Measurements from ENCODE around the gene FAM174A.

Gene FAM174A

GRCh38 chr5:100577506-100577905, 42.3 kb downstream of the FAM174A start:
- Histone ChIP-seq H2BK15ac (replicated peaks; ENCODE audit: low read depth) (no peak overlapping the region), H3K27me3 (ENCODE audit: insufficient read depth, low read length, poor library complexity) (no peaks in the 10 kb centered on the region), H3K4me3 (ENCODE audit: low read length) (no peak overlapping the region), H3K9ac (ENCODE audit: low read length) (no peak overlapping the region), H3K79me2 (ENCODE audit: control insufficient read depth, insufficient read depth, low read length) (no peaks in the 10 kb centered on the region), H3K4me2 (ENCODE audit: low read length) (no peak overlapping the region), H2BK120ac (ENCODE audit: low read depth, low read length) (no peak overlapping the region), H4K8ac (ENCODE audit: low read depth, low read length) (no peak overlapping the region), H2BK5ac (ENCODE audit: low read length) (no peak overlapping the region), H3K56ac (ENCODE audit: low read length) (no peak overlapping the region), H3K23ac (ENCODE audit: low read length) (no peak overlapping the region), H3K4me1 (ENCODE audit: control insufficient read depth, low read depth, low read length) (no peaks in the 10 kb centered on the region), H4K5ac (ENCODE audit: low read length) (no peak overlapping the region), H3K36me3 (ENCODE audit: control insufficient read depth, insufficient read depth, low read length) (no peaks in the 10 kb centered on the region), H3K18ac (ENCODE audit: low read length) (no peak overlapping the region), H3K27ac (ENCODE audit: low read depth, low read length) (no peak overlapping the region), H3K79me1 (ENCODE audit: low read length) (no peaks in the 10 kb centered on the region), H2AK5ac (ENCODE audit: low read length) (no peak overlapping the region), H3K4ac (ENCODE audit: low read depth, low read length) (no peak overlapping the region)
- no CpG with 5 or more reads among the region's 1 CpG for WGBS (ENCODE audit: extremely low coverage, insufficient coverage, low lambda C conversion rate)
- DNase-seq = no peak

- no peaks in the 10 kb centered on the region for H3K36me3 ChIP-seq (ENCODE audit: control insufficient read depth, insufficient read depth, low read length)
- H2AK5ac ChIP-seq (ENCODE audit: low read length) = no peak overlapping the region
- H3K18ac ChIP-seq (ENCODE audit: low read length) = no peak overlapping the region
- WGBS (ENCODE audit: extremely low coverage, insufficient coverage, low lambda C conversion rate) = no CpG with 5 or more reads among the region's 1 CpG
- no peak overlapping the region for H4K5ac ChIP-seq (ENCODE audit: low read length)
- no peak overlapping the region for H3K27ac ChIP-seq (ENCODE audit: low read depth, low read length)
- H4K8ac ChIP-seq (ENCODE audit: low read depth, low read length) = no peak overlapping the region
- H3K56ac ChIP-seq (ENCODE audit: low read length) = no peak overlapping the region
- no peak overlapping the region for H2BK5ac ChIP-seq (ENCODE audit: low read length)
- H3K79me2 ChIP-seq (ENCODE audit: control insufficient read depth, insufficient read depth, low read length) = no peaks in the 10 kb centered on the region
- H2BK120ac ChIP-seq (ENCODE audit: low read depth, low read length) = no peak overlapping the region
- no peak overlapping the region for H3K4ac ChIP-seq (ENCODE audit: low read depth, low read length)
- H3K9ac ChIP-seq (ENCODE audit: low read length) = no peak overlapping the region
- H3K23ac ChIP-seq (ENCODE audit: low read length) = no peak overlapping the region
- H3K4me3 ChIP-seq (ENCODE audit: low read length) = no peak overlapping the region
- H3K27me3 ChIP-seq (ENCODE audit: insufficient read depth, low read length, poor library complexity) = no peaks in the 10 kb centered on the region
- no peaks in the 10 kb centered on the region for H3K79me1 ChIP-seq (ENCODE audit: low read length)
- H3K4me2 ChIP-seq (ENCODE audit: low read length) = no peak overlapping the region
- no peak overlapping the region for H2BK15ac ChIP-seq (replicated peaks; ENCODE audit: low read depth)
- DNase-seq = no peak
- H3K4me1 ChIP-seq (ENCODE audit: control insufficient read depth, low read depth, low read length) = no peaks in the 10 kb centered on the region
Observed at GRCh38 chr5:100584069-100584468, 48.9 kb downstream of the FAM174A start.

GRCh38 chr5:100584889-100585288, 49.7 kb downstream of the FAM174A start:
- Histone ChIP-seq H3K79me1 (ENCODE audit: low read length) (no peaks in the 10 kb centered on the region), H3K4me2 (ENCODE audit: low read length) (no peak overlapping the region), H3K27ac (ENCODE audit: low read depth, low read length) (no peak overlapping the region), H2BK15ac (replicated peaks; ENCODE audit: low read depth) (no peak overlapping the region), H3K4me1 (ENCODE audit: control insufficient read depth, low read depth, low read length) (no peaks in the 10 kb centered on the region), H3K36me3 (ENCODE audit: control insufficient read depth, insufficient read depth, low read length) (no peaks in the 10 kb centered on the region), H3K18ac (ENCODE audit: low read length) (no peak overlapping the region), H2BK120ac (ENCODE audit: low read depth, low read length) (no peak overlapping the region), H3K79me2 (ENCODE audit: control insufficient read depth, insufficient read depth, low read length) (no peaks in the 10 kb centered on the region), H3K23ac (ENCODE audit: low read length) (no peak overlapping the region), H2BK5ac (ENCODE audit: low read length) (no peak overlapping the region), H3K56ac (ENCODE audit: low read length) (no peak overlapping the region), H3K9ac (ENCODE audit: low read length) (no peak overlapping the region), H3K4ac (ENCODE audit: low read depth, low read length) (no peak overlapping the region), H4K8ac (ENCODE audit: low read depth, low read length) (no peak overlapping the region), H3K27me3 (ENCODE audit: insufficient read depth, low read length, poor library complexity) (no peaks in the 10 kb centered on the region), H4K5ac (ENCODE audit: low read length) (no peak overlapping the region), H2AK5ac (ENCODE audit: low read length) (no peak overlapping the region), H3K4me3 (ENCODE audit: low read length) (no peak overlapping the region)
- no peak for DNase-seq
- no CpG with 5 or more reads among the region's 5 CpGs for WGBS (ENCODE audit: extremely low coverage, insufficient coverage, low lambda C conversion rate)

GRCh38 chr5:100590867-100591266, 55.7 kb downstream of the FAM174A start:
- Histone ChIP-seq H2BK15ac (replicated peaks; ENCODE audit: low read depth) (no peak overlapping the region), H3K9ac (ENCODE audit: low read length) (no peak overlapping the region), H2AK5ac (ENCODE audit: low read length) (no peak overlapping the region), H3K36me3 (ENCODE audit: control insufficient read depth, insufficient read depth, low read length) (no peaks in the 10 kb centered on the region), H3K23ac (ENCODE audit: low read length) (no peak overlapping the region), H4K8ac (ENCODE audit: low read depth, low read length) (no peak overlapping the region), H3K4me1 (ENCODE audit: control insufficient read depth, low read depth, low read length) (no peaks in the 10 kb centered on the region), H3K27me3 (ENCODE audit: insufficient read depth, low read length, poor library complexity) (no peaks in the 10 kb centered on the region), H3K4me2 (ENCODE audit: low read length) (no peak overlapping the region), H3K27ac (ENCODE audit: low read depth, low read length) (no peak overlapping the region), H3K79me1 (ENCODE audit: low read length) (no peaks in the 10 kb centered on the region), H3K4me3 (ENCODE audit: low read length) (no peak overlapping the region), H3K79me2 (ENCODE audit: control insufficient read depth, insufficient read depth, low read length) (no peaks in the 10 kb centered on the region), H3K4ac (ENCODE audit: low read depth, low read length) (no peak overlapping the region), H2BK5ac (ENCODE audit: low read length) (no peak overlapping the region), H4K5ac (ENCODE audit: low read length) (no peak overlapping the region), H3K18ac (ENCODE audit: low read length) (no peak overlapping the region), H3K56ac (ENCODE audit: low read length) (no peak overlapping the region), H2BK120ac (ENCODE audit: low read depth, low read length) (no peak overlapping the region)
- no CpG with 5 or more reads among the region's 1 CpG for WGBS (ENCODE audit: extremely low coverage, insufficient coverage, low lambda C conversion rate)
- no peak for DNase-seq

GRCh38 chr5:100595152-100595811, 60.1 kb downstream of the FAM174A start:
- no peaks in the 10 kb centered on the region for H3K79me1 ChIP-seq (ENCODE audit: low read length)
- no peak overlapping the region for H4K5ac ChIP-seq (ENCODE audit: low read length)
- no peaks in the 10 kb centered on the region for H3K4me1 ChIP-seq (ENCODE audit: control insufficient read depth, low read depth, low read length)
- no peak overlapping the region for H2AK5ac ChIP-seq (ENCODE audit: low read length)
- H3K23ac ChIP-seq (ENCODE audit: low read length) = no peak overlapping the region
- H3K27ac ChIP-seq (ENCODE audit: low read depth, low read length) = no peak overlapping the region
- no peak overlapping the region for H2BK5ac ChIP-seq (ENCODE audit: low read length)
- H3K4ac ChIP-seq (ENCODE audit: low read depth, low read length) = no peak overlapping the region
- no peak overlapping the region for H3K4me2 ChIP-seq (ENCODE audit: low read length)
- no peak overlapping the region for H3K18ac ChIP-seq (ENCODE audit: low read length)
- no peak overlapping the region for H2BK15ac ChIP-seq (replicated peaks; ENCODE audit: low read depth)
- no peaks in the 10 kb centered on the region for H3K79me2 ChIP-seq (ENCODE audit: control insufficient read depth, insufficient read depth, low read length)
- no peak overlapping the region for H4K8ac ChIP-seq (ENCODE audit: low read depth, low read length)
- no CpG with 5 or more reads among the region's 7 CpGs for WGBS (ENCODE audit: extremely low coverage, insufficient coverage, low lambda C conversion rate)
- no peaks in the 10 kb centered on the region for H3K36me3 ChIP-seq (ENCODE audit: control insufficient read depth, insufficient read depth, low read length)
- H3K9ac ChIP-seq (ENCODE audit: low read length) = no peak overlapping the region
- H2BK120ac ChIP-seq (ENCODE audit: low read depth, low read length) = no peak overlapping the region
- no peaks in the 10 kb centered on the region for H3K27me3 ChIP-seq (ENCODE audit: insufficient read depth, low read length, poor library complexity)
- no peak overlapping the region for H3K4me3 ChIP-seq (ENCODE audit: low read length)
- no peak overlapping the region for H3K56ac ChIP-seq (ENCODE audit: low read length)
- DNase-seq = peak; percentile 1

GRCh38 chr5:100595812-100596173, 60.6 kb downstream of the FAM174A start:
- Histone ChIP-seq H3K36me3 (ENCODE audit: control insufficient read depth, insufficient read depth, low read length) (no peaks in the 10 kb centered on the region), H3K4me1 (ENCODE audit: control insufficient read depth, low read depth, low read length) (no peaks in the 10 kb centered on the region), H3K27ac (ENCODE audit: low read depth, low read length) (no peak overlapping the region), H3K18ac (ENCODE audit: low read length) (no peak overlapping the region), H2AK5ac (ENCODE audit: low read length) (no peak overlapping the region), H3K79me2 (ENCODE audit: control insufficient read depth, insufficient read depth, low read length) (no peaks in the 10 kb centered on the region), H4K8ac (ENCODE audit: low read depth, low read length) (no peak overlapping the region), H2BK120ac (ENCODE audit: low read depth, low read length) (no peak overlapping the region), H3K23ac (ENCODE audit: low read length) (no peak overlapping the region), H2BK15ac (replicated peaks; ENCODE audit: low read depth) (no peak overlapping the region), H4K5ac (ENCODE audit: low read length) (no peak overlapping the region), H3K79me1 (ENCODE audit: low read length) (no peaks in the 10 kb centered on the region), H3K27me3 (ENCODE audit: insufficient read depth, low read length, poor library complexity) (no peaks in the 10 kb centered on the region), H3K4me3 (ENCODE audit: low read length) (no peak overlapping the region), H3K4ac (ENCODE audit: low read depth, low read length) (no peak overlapping the region), H3K4me2 (ENCODE audit: low read length) (no peak overlapping the region), H3K9ac (ENCODE audit: low read length) (no peak overlapping the region), H2BK5ac (ENCODE audit: low read length) (no peak overlapping the region), H3K56ac (ENCODE audit: low read length) (no peak overlapping the region)
- DNase-seq = no peak
- no CpG with 5 or more reads among the region's 3 CpGs for WGBS (ENCODE audit: extremely low coverage, insufficient coverage, low lambda C conversion rate)
